ENCODE results near the gene MYBPC1. TPM values are rescaled to one million over a fixed set of nuclear protein-coding genes. Genes with fewer than 3 reads are reported as not detected.

The MYBPC1 gene
- total RNA-seq, 1 experiment from 2014 or later, result not detected

DNA sequence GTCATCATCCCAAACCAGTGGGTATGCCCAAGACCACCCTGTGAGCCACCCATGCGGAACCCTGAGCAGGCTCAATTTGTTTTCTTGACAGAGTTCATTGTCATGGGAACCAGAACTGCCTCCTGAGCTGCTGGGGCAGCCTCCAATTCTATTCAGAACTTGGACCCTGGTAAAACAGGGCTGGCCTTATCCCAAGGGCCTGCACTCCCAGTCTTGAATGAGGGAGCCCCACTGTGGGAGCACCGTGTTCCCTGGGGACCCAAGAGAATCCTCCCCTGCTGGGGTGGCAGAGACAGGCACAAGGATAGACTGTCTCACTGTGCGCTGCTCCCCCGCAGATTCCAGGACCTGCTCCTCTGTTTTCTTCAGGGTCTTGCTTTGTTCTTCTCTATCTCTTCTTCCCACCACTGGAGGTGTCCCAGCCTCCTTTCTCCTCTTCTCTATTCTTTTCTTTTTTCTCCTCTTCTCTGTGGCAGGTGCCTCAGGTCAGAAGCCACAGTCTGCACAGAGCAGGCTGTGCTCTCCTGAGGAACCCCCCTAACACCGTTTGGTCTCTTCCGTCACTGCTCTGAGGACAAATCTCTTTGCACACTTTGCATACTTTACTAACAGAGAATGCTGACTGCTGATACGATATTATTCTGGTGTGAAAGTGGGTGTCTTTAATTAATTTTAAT is 71.4 kb downstream of the MYBPC1 start:
- Histone ChIP-seq H3K9me3 (ENCODE audit: control insufficient read depth, low read depth, low read length) (no peaks in the 10 kb centered on the region), H2AFZ (ENCODE audit: low read length) (no peak overlapping the region), H3K14ac (ENCODE audit: insufficient read depth, low read length) (no peak overlapping the region), H2BK5ac (ENCODE audit: insufficient read length, low read length) (no peak overlapping the region), H3K23ac (ENCODE audit: insufficient read length, low read depth, low read length) (no peak overlapping the region), H3K4ac (ENCODE audit: low read depth, low read length) (no peak overlapping the region), H4K91ac (ENCODE audit: insufficient read length, low read depth, low read length) (no peak overlapping the region), H4K20me1 (ENCODE audit: control insufficient read depth, insufficient read depth, insufficient read length) (no peaks in the 10 kb centered on the region), H4K5ac (ENCODE audit: insufficient read length, low read depth, low read length) (no peak overlapping the region), H3K23me2 (ENCODE audit: insufficient read length, low read depth, low read length, poor library complexity, severe bottlenecking) (no peaks in the 10 kb centered on the region), H2BK15ac (ENCODE audit: low read depth, low read length) (no peak overlapping the region), H3K4me1 (ENCODE audit: insufficient read depth, low read length) (peaks cover 6% of the 10 kb centered on the region; the same call in 1 of the 2 replicates), H3K79me1 (ENCODE audit: insufficient read depth, low read depth, low read length, poor library complexity, severe bottlenecking) (no peaks in the 10 kb centered on the region), H3K56ac (ENCODE audit: insufficient read length, low read depth, low read length) (no peak overlapping the region), H2BK20ac (ENCODE audit: low read depth, low read length, poor library complexity, severe bottlenecking) (no peak overlapping the region), H2BK12ac (ENCODE audit: insufficient read length, low read depth, low read length) (no peak overlapping the region), H3K4me2 (ENCODE audit: insufficient read depth, insufficient read length, low read length) (no peak overlapping the region), H2BK120ac (ENCODE audit: low read depth, low read length, poor library complexity, severe bottlenecking) (no peak overlapping the region), H2AK5ac (ENCODE audit: insufficient read length, low read length) (no peak overlapping the region), H3T11ph (ENCODE audit: low read length) (no peak overlapping the region), H4K8ac (replicated peaks; ENCODE audit: insufficient read length, low read depth, low read length) (no peak overlapping the region), H3K9ac (ENCODE audit: extremely low read depth, insufficient read length, low read length) (no peak overlapping the region), H3K79me2 (ENCODE audit: insufficient read depth, low read length) (no peaks in the 10 kb centered on the region), H3K18ac (ENCODE audit: insufficient read length, low read depth, low read length) (no peak overlapping the region), H3K27me3 (ENCODE audit: insufficient read depth, low read length) (no peaks in the 10 kb centered on the region), H3K27ac (ENCODE audit: insufficient read length, low read depth, low read length) (no peak overlapping the region)
- TF ChIP-seq, protein P1, sequence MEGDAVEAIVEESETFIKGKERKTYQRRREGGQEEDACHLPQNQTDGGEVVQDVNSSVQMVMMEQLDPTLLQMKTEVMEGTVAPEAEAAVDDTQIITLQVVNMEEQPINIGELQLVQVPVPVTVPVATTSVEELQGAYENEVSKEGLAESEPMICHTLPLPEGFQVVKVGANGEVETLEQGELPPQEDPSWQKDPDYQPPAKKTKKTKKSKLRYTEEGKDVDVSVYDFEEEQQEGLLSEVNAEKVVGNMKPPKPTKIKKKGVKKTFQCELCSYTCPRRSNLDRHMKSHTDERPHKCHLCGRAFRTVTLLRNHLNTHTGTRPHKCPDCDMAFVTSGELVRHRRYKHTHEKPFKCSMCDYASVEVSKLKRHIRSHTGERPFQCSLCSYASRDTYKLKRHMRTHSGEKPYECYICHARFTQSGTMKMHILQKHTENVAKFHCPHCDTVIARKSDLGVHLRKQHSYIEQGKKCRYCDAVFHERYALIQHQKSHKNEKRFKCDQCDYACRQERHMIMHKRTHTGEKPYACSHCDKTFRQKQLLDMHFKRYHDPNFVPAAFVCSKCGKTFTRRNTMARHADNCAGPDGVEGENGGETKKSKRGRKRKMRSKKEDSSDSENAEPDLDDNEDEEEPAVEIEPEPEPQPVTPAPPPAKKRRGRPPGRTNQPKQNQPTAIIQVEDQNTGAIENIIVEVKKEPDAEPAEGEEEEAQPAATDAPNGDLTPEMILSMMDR (conservative IDR thresholded peaks at IDR 0.05), result no peak
- DNase-seq, result no peak
- H3K9me3 Mint-ChIP-seq, result no peaks in the 10 kb centered on the region
- WGBS (ENCODE audit: extremely low coverage, insufficient read length, low lambda C conversion rate), result no CpG with 5 or more reads among the region's 7 CpGs
- H3K27ac Mint-ChIP-seq, result peak overlapping the region in 1 of 3 experiments; percentile 16; a peak in 3 of 7 replicates
- no peaks in the 10 kb centered on the region for H3K27me3 Mint-ChIP-seq (ENCODE audit: low read depth)
- H3K4me3 Mint-ChIP-seq, result no peak overlapping the region
- peaks cover 23 to 28% of the 10 kb centered on the region in 2 experiments for H3K4me1 Mint-ChIP-seq
- no peaks in the 10 kb centered on the region for H3K36me3 Mint-ChIP-seq (ENCODE audit: insufficient read depth in 1 of 3, low read depth in 3 of 3)
